MCF 10A (cell line): ENCODE data around the gene DVL1. TPM values are rescaled to one million over a fixed set of nuclear protein-coding genes. Genes with fewer than 3 reads are reported as not detected.

ENCODE experiments used
- BruUV-seq: library from RNA; stranded (reverse); fragments of 400-500 nt; replicated peaks from 2 replicates; lab custom pipeline; 2021; lab: Mats Ljungman, UMichigan
- CTCF ChIA-PET: fragments of 300-600 bp; sonication (Branson Sonifier 250); formaldehyde crosslinking; extraction: SDS; loops from one replicate; lab custom pipeline; 2021; ENCODE audit warnings: antibody characterized with exemption, inconsistent platforms; lab: Yijun Ruan, JAX
- POLR2A ChIA-PET: fragments of 300-600, 350-650 bp; sonication (Branson Sonifier 250); formaldehyde crosslinking; extraction: SDS; loops from one replicate; lab custom pipeline; 2020; ENCODE audit warnings: antibody characterized with exemption, inconsistent platforms; lab: Yijun Ruan, JAX
- DNase-seq: peaks from one replicate; pipeline ENCODE4 v3.0.0-alpha.2; 2018; ENCODE audit not compliant: unreplicated experiment
- H3K27ac Mint-ChIP-seq: one replicate; pipeline ENCODE4 v1.8.0; 2022; ENCODE audit warnings: mild to moderate bottlenecking, low read depth, mixed read lengths; ENCODE audit not compliant: unreplicated experiment
- H3K27me3 Mint-ChIP-seq: one replicate; pipeline ENCODE4 v1.8.0; 2022; ENCODE audit warnings: mixed read lengths; ENCODE audit not compliant: insufficient read depth, unreplicated experiment
- H3K36me3 Mint-ChIP-seq: one replicate; pipeline ENCODE4 v1.8.0; 2022; ENCODE audit warnings: mild to moderate bottlenecking, moderate library complexity, mixed read lengths; ENCODE audit not compliant: insufficient read depth, unreplicated experiment
- H3K4me1 Mint-ChIP-seq: one replicate; pipeline ENCODE4 v1.8.0; 2022; ENCODE audit warnings: mixed read lengths; ENCODE audit not compliant: insufficient read depth, unreplicated experiment
- H3K4me3 Mint-ChIP-seq: one replicate; pipeline ENCODE4 v1.8.0; 2022; ENCODE audit warnings: mild to moderate bottlenecking, moderate library complexity, mixed read lengths; ENCODE audit not compliant: unreplicated experiment
- H3K9me3 Mint-ChIP-seq: one replicate; pipeline ENCODE4 v1.8.0; 2022; ENCODE audit warnings: mixed read lengths; ENCODE audit not compliant: unreplicated experiment
- CTCF ChIP-seq: fragments of 200-600 bp; IDR thresholded peaks from one replicate; pipeline ENCODE4 v1.8.0; 2022; ENCODE audit warnings: antibody characterized with exemption, mild to moderate bottlenecking; ENCODE audit not compliant: unreplicated experiment
- intact Hi-C: fragments of 100-400 bp; cut with micrococcal nuclease; formaldehyde crosslinking; loops from 2 replicates; pipeline ENCODE4 v1.14.1; 2022
- total RNA-seq: library from RNA; stranded (reverse); gene quantifications from 2 replicates; pipeline ENCODE4 v1.2.3, GENCODE V29; 2022

Gene DVL1
- total RNA-seq, 1 experiment from 2014 or later, result 113 TPM

GRCh38 chr1:1306070-1306660, 43.1 kb downstream of the DVL1 start:
- ChIA-PET POLR2A (interaction anchor here (0.9 to 1.6 kb wide), 6 partner anchors 12 to 285 kb away, joined by 3 to 8 read pairs (median 5); no protein-coding TSS in a partner anchor), CTCF (interaction anchor here (1.3 kb wide), 1 partner anchor 38 kb away, joined by 3 read pairs; no protein-coding TSS in a partner anchor)
- Mint-ChIP-seq H3K27me3 (no peaks in the 10 kb centered on the region), H3K4me3 (peak overlapping the region; percentile 81), H3K27ac (peak overlapping the region; percentile 63), H3K36me3 (peaks cover 25% of the 10 kb centered on the region), H3K9me3 (no peaks in the 10 kb centered on the region), H3K4me1 (peaks cover 23% of the 10 kb centered on the region)
- TF ChIP-seq CTCF, result no peak
- intact Hi-C loops, result no loop called here
- no peak for DNase-seq
- no TSS peak for BruUV-seq

GRCh38 chr1:1305300-1306069, 43.7 kb downstream of the DVL1 start:
- no TSS peak for BruUV-seq
- H3K9me3 Mint-ChIP-seq, result no peaks in the 10 kb centered on the region
- DNase-seq, result peak; percentile 82
- intact Hi-C loops, result no loop called here
- peaks cover 23% of the 10 kb centered on the region for H3K4me1 Mint-ChIP-seq
- H3K36me3 Mint-ChIP-seq, result peaks cover 19% of the 10 kb centered on the region
- ChIA-PET CTCF (interaction anchor here (0.9 to 1.1 kb wide), 4 partner anchors 13 to 183 kb away, joined by 3 to 4 read pairs (median 4); no protein-coding TSS in a partner anchor), POLR2A (interaction anchor here (0.9 to 1.6 kb wide), 10 partner anchors 13 to 284 kb away, joined by 3 to 8 read pairs (median 6); partner anchors contain the start of genes AURKAIP1 and UBE2J2)
- peak overlapping the region; percentile 81 for H3K4me3 Mint-ChIP-seq
- H3K27me3 Mint-ChIP-seq, result no peaks in the 10 kb centered on the region
- H3K27ac Mint-ChIP-seq, result peak overlapping the region; percentile 63
- TF ChIP-seq CTCF, result peak; percentile 17

GRCh38 chr1:1304331-1305299, 44.6 kb downstream of the DVL1 start:
- intact Hi-C loops, result no loop called here
- peaks cover 16% of the 10 kb centered on the region for H3K36me3 Mint-ChIP-seq
- CTCF ChIA-PET, result interaction anchor here (0.7 to 1.1 kb wide), 5 partner anchors 12 to 182 kb away, joined by 3 to 4 read pairs (median 4); no protein-coding TSS in a partner anchor
- no TSS peak for BruUV-seq
- no peak for TF ChIP-seq CTCF
- no peak overlapping the region for H3K27ac Mint-ChIP-seq
- peaks cover 23% of the 10 kb centered on the region for H3K4me1 Mint-ChIP-seq
- no peaks in the 10 kb centered on the region for H3K27me3 Mint-ChIP-seq
- DNase-seq, result peak; percentile 71
- H3K4me3 Mint-ChIP-seq, result peak overlapping the region; percentile 81
- H3K9me3 Mint-ChIP-seq, result no peaks in the 10 kb centered on the region
- POLR2A ChIA-PET, result interaction anchor here (0.9 to 1.6 kb wide), 11 partner anchors 13 to 283 kb away, joined by 3 to 8 read pairs (median 5); partner anchors contain the start of genes AURKAIP1 and UBE2J2
